AG08396 (cell line): Measurements from ENCODE around the gene MXD3.

Experiments
- DNase-seq: peaks from one replicate; pipeline ENCODE4 v3.0.0; 2012; ENCODE audit warnings: low spot score, mixed read lengths

Gene MXD3

GRCh38 chr5:177303121-177303924 is 8.4 kb downstream of the MXD3 start, which contains the start of the genes PRELID1 and RAB24:
Gene PRELID1, plus strand, starts transcription at chr5:177303799. Its CDS starts 187 bp downstream, at chr5:177303986.
Gene RAB24, minus strand, starts transcription at chr5:177303719. Its CDS starts 431 bp downstream, at chr5:177303288.
- DNase-seq = peak; percentile 96

- no peak for DNase-seq
Observed at GRCh38 chr5:177302354-177303110, 9.2 kb downstream of the MXD3 start.

- DNase-seq = no peak
Observed at GRCh38 chr5:177301503-177302165, 10.1 kb downstream of the MXD3 start.

GRCh38 chr5:177300951-177301350 is 10.7 kb downstream of the MXD3 start:
- DNase-seq = no peak

- DNase-seq = peak; percentile 66
Observed at GRCh38 chr5:177300236-177300880, 11.3 kb downstream of the MXD3 start.

- no peak for DNase-seq
Observed at GRCh38 chr5:177299697-177300096, 12.0 kb downstream of the MXD3 start.

- no peak for DNase-seq
Observed at GRCh38 chr5:177297922-177298321, 13.8 kb downstream of the MXD3 start.

- no peak for DNase-seq
Observed at GRCh38 chr5:177296581-177296980, 15.1 kb downstream of the MXD3 start.

DNA sequence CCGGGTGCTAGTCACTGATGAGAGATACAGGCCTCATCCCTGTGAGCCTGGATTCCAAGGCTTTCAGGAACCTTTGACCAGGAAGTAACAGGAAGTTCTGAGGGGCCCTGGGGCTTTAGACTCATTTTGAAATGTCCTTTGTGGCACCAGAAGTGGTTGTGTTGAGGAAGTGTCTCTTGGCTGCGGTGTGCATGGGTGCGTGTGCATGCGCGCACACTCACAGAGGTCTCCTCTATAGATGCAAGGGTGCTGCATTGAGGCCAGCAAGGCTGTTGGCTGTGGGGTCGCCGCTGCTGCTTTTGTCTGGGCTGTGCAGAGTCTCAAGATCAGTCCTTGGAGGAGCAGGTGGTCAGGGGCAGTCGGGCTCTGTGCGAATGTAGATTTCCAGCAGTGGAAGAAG is 15.8 kb downstream of the MXD3 start:
- DNase-seq = no peak

- no peak for DNase-seq
Observed at GRCh38 chr5:177294632-177295031, 17.1 kb downstream of the MXD3 start.

GRCh38 chr5:177293819-177294581 is 17.7 kb downstream of the MXD3 start:
- no peak for DNase-seq

GRCh38 chr5:177291735-177292134 is 20.0 kb downstream of the MXD3 start:
- DNase-seq = no peak

DNA sequence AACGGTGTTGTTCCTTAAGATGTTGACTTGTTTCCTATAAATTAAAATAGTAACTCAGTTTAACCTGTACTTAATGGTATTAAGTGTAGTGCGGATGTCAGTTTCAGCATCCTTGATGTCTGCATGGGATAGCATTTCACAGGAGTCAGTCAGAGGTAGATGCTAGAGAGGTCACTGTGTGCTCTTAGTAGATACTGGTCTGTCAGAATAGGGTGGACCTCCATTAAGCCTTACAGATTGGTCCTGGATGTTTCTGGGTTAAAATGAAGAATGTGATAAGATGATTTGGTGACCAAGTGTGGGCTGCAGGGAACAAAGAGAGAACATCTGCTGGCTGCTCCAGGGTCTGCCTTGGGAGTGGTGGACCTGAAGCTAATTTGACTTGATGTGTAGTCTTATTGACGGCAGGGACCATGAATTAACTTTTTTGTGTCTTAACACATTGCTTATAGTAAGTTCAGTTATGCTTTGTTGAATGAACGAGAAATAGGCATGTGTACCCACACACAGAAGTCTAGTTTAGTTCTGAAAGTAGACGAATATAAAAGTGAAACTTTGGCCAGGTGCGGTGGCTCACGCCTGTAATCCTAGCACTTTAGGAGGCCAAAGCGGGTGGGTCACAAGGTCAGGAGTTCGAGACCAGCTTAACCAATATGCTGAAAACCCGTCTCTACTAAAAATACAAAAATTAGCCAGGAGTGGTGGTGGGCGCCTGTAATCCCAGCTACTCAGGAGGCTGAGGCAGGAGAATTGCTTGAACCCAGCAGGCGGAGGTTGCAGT is 20.7 kb downstream of the MXD3 start:
- no peak for DNase-seq

- DNase-seq = no peak
Observed at GRCh38 chr5:177288191-177288590, 23.5 kb downstream of the MXD3 start.

DNA sequence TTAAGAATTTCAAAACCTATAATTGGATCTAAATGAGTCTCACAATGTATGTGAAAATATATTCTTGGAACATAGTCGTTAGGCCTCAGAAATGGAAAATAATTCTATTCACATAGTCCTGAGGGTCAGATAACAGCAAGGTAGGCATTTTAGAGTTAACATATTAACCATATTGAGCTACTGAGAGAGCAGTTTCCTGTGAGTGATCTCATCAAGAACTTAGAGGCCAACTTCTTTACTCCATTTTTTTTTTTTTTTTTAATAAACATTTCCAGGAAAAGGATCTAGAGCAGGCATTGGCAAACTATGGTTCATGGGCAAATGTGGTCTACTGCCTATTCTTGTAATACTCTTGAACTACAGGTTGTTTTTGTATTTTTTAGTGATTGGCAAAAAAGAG is 34.8 kb downstream of the MXD3 start:
- DNase-seq = no peak

GRCh38 chr5:177275883-177276282 is 35.8 kb downstream of the MXD3 start:
- no peak for DNase-seq

GRCh38 chr5:177271113-177271512 is 40.6 kb downstream of the MXD3 start:
- DNase-seq = peak; percentile 10

- DNase-seq = no peak
Observed at GRCh38 chr5:177270653-177271052, 41.0 kb downstream of the MXD3 start.

DNA sequence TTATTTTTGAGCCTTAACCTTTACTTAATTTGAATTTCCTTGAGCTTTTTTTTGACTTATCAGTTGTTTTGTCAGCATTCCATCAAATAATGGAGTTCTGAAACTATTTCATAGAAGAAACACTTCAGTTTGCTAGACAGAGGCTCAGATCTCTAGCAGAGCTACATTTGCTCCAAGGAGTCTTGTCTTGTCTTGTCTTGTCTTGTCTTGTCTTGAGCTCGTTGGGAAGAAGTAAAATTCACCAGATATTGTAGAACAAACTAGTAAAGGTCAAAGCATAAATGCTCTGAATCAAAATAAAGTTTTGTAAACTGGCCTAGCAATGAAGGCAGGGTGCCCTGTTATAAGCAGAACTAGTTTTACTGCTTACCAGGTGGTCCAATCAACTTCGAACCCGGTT is 41.7 kb downstream of the MXD3 start:
- no peak for DNase-seq

- no peak for DNase-seq
Observed at GRCh38 chr5:177269232-177269895, 42.3 kb downstream of the MXD3 start.
